WI38 (cell line): Measurements from ENCODE around the gene GLRA2.

Experiments used
- H3K4me3 ChIP-seq: 2 replicates; pipeline ENCODE4 v1.5.1; 2011; ENCODE audit warnings: low read depth, mild to moderate bottlenecking, control low read depth, low read length
- CTCF ChIP-seq: IDR thresholded peaks from 2 replicates; pipeline ENCODE4 v1.5.1; 2012; ENCODE audit warnings: low read depth, mild to moderate bottlenecking, control low read depth, low read length

GLRA2 gene

GRCh38 chrX:14738643-14739042 lies 209.3 kb downstream of the GLRA2 start:
- H3K4me3 ChIP-seq = no peak overlapping the region
- TF ChIP-seq CTCF = no peak

GRCh38 chrX:14753441-14753840 lies 224.1 kb downstream of the GLRA2 start:
- TF ChIP-seq CTCF = no peak
- no peak overlapping the region for H3K4me3 ChIP-seq

GRCh38 chrX:14758029-14758491 lies 228.7 kb downstream of the GLRA2 start:
- no peak overlapping the region for H3K4me3 ChIP-seq
- no peak for TF ChIP-seq CTCF

GRCh38 chrX:14775416-14775815 lies 246.1 kb downstream of the GLRA2 start:
- no peak for TF ChIP-seq CTCF
- no peak overlapping the region for H3K4me3 ChIP-seq

- TF ChIP-seq CTCF = no peak
- H3K4me3 ChIP-seq = no peak overlapping the region
Observed at GRCh38 chrX:14776901-14777300, 247.6 kb downstream of the GLRA2 start.

- no peak for TF ChIP-seq CTCF
- no peak overlapping the region for H3K4me3 ChIP-seq
Observed at GRCh38 chrX:14777525-14777924, 248.2 kb downstream of the GLRA2 start.

- no peak overlapping the region for H3K4me3 ChIP-seq
- no peak for TF ChIP-seq CTCF
Observed at GRCh38 chrX:14779580-14779979, 250.2 kb downstream of the GLRA2 start.
